Stimulated activated CD8-positive, alpha-beta memory T cell treated with anti-CD3 and anti-CD28 coated beads, Interleukin-15, amount 100 ng/mL, for 48 hours (primary cell): ENCODE data around the gene UBXN11.
A peak's percentile ranks its signal among the peaks of the same experiment; 100 is the strongest.
"Not testable (repeated sequence)": the region's sequence is repeated elsewhere in the genome, so short reads cannot be mapped to it uniquely, and the experiment has no call there.

ENCODE experiments used
- DNase-seq, 2 donors: peaks; one replicate each; pipeline ENCODE4 v3.0.0-alpha.2; 2020; ENCODE audit warnings: low read depth in 2 of 2

Gene UBXN11

DNA sequence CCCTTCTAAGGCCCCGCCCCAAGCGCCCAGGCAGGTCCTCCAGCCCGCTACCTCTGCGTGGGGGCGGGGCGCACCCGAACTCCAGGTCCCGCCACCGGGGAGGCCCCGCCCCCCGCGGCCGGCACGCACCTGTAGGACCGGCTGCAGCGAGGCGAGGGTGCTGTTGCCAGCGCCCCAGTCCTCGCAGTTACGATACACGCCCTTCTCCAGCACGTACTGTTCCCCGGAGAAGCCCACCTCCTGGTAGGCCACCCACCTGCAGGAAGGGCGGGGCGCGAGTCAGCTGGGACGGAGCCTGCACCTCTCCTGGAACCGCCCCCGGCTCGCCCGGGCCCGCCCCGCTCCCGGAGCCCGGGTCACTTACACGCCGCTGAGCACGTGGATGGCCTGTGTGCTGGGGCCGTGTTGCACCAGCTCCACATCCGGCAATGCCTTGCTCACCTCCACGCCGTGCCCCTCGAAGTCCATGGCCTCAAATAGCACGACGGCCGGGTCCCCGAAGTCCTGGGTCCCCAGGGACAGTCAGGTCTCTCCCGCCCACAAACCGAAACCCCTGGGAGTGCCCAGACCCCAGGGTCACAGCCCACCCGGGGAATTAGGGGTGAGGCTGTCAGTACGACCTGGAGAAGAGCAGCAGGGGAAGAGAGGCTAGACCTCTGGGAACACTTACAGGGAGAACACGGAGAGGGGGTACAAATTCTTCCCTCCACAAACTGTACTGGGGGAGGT lies 30.2 kb upstream of the UBXN11 start:
- peak; percentile 77 to 80 for DNase-seq

DNA sequence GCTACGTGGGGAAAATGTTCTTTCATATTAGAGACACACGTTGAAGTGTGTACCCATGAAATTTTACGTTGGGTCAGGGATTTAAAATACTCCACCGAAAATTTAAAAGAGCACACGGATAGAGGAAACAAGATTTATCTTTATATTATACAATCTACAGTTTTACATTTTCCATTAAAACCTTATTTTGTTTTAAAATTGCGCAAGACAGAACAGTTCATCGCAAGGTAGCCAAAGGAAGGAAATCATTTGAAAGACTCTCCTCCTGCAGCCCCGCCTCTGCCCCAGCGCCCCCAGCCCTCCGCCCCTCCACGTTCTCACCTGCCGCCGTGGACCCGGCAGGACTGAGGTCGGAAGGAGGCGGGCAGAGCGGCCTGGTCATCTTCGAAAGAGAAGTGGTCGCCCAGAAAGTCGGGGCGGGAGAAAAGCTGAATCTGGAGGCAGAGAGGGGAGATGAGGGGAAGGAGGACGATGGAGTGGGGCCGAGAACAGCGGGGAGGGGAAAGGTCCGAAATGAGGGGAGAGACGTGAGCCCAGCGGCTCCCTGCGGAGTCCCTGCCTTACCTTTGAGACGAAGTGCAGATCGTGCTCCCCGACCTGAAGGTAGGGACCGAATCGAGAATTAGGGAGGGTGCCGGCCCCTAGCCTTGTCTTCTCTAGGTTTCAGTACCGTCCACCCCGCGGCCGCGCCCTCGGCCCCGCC lies 29.5 kb upstream of the UBXN11 start:
- no peak for DNase-seq

DNA sequence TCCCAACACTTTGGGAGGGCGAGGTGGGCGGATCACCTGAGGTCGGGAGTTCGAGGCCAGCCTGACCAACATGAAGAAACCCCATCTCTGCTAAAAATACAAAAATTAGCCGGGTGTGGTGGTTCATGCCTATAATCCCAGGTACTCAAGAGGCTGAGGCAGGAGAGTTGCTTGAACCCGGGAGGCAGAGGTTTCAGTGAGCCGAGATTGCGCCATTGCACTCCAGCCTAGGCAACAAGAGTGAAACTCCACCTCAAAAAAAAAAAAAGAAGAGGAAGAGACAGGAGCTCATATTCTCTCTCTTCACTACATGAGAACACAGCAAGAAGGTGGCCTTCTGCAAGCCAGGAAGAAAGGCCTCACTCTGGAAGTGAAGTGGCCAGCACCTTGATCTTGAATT lies 26.9 kb upstream of the UBXN11 start:
- not testable (repeated sequence) for DNase-seq

DNA sequence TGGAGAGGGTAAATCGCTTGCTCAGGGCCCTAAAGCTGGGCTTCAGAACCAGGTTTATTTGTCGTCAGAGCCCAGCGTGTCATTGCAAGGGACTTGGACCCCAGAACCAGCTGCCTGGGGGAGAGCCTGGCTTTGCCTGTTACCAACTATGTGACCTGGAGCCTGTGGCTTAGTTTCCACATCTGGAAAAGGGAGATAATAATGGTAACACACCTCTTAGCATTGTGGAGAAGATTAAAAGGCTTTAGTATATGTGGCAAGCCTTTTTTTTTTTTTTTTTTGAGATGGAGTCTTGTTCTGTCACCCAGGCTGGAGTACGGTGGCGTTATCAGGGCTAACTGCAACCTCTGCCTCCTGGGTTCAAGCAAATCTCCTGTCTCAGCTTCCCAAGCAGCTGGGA lies 23.8 kb upstream of the UBXN11 start:
- DNase-seq, result no peak

DNA sequence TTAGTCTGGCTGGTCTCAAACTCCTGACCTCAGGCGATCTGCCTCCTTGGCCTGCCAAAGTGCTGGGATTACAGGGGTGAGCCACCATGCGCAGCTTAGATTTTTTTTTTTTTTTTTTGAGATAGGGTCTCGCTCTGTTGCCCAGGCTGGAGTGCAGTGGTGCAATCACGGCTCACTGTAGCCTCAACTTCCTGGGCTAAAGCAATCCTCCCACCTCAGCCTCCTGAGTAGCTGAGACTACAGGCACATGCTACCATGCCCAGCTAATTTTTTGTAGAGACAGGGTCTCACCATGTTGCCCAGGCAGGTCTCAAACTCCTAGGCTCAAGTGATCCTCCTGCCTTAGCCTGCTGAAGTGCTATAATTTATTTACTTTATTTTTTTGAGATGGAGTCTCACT lies 22.9 kb upstream of the UBXN11 start:
- not testable (repeated sequence) for DNase-seq

DNA sequence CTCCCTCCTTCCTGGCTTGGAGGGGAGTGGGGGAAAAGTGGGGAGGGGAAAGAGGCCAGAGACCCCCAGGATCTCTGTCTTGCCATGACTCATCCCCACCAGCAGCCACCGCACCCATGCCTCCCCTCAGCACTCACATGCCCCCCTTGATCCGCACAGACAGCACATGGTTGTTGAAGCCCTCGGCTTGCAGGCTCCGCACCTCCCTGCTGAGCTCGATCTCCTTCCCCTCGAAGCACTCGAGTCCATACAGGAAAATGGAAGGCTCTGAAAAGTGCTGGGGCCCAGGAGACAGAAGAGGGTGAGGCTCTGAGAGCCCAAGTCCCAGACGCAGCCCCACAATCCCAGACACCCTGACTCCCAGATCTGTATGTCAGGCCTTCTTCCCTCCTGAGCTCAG lies 22.2 kb upstream of the UBXN11 start:
- DNase-seq, result no peak

DNA sequence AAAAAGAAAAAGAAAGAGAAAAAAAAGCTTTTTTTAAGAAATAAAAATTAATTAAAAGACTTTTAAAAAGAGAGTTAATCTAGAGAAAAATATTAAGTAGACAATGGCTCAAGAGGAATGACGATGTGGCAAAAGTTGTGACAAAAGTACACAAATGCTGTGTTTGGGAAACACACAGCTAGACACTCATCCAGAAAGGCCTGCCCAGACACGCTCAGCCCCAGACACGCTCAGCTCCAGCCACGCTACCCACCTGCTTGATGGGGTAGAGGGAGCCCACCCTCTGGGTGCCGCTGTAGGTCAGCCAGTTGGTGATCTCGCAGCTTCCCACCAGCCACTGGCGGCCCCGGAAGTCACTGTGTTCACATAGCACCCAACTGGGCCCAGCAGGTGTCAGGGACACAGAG lies 21.5 kb upstream of the UBXN11 start:
- DNase-seq, result no peak

DNA sequence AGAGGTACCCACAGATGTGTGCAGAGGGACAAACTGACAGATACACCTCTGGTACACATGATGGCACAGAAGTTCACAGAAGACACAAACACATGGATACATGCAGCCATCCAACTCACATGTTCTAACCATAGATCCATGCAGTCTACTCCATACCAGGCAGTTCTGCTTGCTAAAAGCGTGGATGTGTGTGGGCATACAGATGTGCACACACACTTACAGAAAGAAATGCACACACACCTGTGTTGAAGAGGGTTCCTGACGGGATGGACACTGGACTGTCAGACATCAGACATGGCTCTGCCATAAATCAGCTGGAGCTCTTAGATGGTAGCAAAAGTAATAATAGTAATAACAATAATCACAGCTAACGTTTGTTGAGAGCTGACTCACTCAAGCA lies 18.1 kb upstream of the UBXN11 start:
- no peak for DNase-seq

DNA sequence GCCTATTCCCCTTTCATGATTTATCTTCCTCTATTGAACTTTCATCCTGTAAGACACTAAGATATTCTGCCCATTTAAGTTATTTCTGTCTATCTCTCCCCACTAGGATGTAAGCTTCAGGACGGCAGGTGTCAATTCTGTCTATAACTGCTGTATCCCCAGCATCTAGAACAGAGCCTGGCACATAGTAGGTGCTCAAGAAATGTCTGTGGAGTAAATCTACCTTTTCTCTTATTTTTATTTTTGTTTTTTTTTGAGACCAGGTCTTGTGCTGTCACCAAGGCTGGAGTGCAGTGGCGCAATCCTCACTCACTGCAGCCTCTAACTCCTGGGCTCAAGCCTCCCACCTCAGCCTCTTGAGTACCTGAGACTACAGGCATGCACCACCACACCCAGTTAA lies 16.9 kb upstream of the UBXN11 start:
- DNase-seq, result no peak

DNA sequence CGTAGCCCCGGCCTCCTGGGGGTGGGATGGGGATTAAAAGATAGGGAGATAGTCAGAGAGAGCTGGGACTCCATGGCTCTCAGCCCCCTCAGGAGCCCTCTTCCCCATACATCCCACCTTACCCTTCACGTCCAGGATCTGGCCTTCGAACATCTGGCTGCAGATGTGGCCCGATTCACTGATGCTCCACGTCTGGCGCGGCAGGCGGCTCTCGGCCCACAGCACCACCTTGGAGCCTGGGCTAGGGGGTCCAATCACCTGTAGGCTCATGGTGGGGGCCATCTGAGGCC lies 15.6 kb upstream of the UBXN11 start:
- no peak for DNase-seq

DNA sequence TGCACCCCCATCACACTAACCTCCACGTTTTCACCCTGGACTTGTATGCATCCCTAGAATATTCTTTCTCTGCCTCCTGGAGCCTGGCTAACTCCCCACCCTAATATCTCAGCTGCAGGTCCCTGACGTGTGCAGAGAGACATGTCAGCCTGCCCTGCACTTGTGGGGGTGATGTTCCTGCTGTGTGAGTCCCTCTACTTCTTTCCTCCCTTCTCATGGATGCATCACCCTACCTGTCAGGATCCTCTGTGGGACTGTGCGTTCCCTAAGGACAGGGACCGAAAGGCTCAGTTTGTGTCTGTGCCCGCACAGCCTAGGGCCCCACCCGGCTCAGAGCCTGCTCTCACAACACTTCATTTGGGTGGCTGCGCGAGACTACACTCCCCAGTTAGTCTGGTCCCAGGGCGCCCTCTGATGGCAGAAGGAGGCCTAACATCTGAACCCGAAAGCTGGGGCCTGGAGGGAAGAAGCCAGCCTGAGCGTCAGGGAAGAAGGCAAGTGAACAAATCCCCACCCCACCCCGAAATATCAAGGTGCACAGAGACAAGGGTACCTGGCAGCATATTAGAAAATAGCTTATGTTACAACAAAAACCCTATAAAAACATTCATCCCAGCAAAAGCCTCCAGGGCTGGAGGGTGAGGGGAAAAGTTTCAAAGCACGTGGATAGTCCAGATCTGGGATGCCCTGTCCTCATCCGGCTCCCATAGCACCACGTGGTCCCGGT lies 15.0 kb upstream of the UBXN11 start:
- DNase-seq, result peak; percentile 85

DNA sequence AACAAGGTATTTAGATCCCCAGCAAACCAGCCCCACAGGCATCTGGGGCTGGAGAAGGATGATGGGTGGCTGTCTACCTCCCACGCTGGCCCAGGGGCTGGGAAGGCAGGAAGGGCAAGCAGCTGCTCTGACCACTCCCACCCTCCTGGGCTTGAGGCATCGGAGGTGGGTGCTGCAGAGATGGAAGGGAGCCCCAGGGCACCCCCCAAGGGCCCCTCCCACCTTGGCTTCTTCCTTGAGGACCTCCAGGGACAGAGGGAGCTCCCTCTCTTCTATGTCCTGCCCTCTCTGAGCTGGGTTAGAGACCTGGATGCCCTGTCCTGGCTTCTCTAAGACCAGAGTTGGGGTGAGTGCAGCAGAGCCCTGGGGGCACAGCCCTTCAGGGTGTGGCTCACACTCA lies 14.5 kb upstream of the UBXN11 start:
- no peak for DNase-seq

DNA sequence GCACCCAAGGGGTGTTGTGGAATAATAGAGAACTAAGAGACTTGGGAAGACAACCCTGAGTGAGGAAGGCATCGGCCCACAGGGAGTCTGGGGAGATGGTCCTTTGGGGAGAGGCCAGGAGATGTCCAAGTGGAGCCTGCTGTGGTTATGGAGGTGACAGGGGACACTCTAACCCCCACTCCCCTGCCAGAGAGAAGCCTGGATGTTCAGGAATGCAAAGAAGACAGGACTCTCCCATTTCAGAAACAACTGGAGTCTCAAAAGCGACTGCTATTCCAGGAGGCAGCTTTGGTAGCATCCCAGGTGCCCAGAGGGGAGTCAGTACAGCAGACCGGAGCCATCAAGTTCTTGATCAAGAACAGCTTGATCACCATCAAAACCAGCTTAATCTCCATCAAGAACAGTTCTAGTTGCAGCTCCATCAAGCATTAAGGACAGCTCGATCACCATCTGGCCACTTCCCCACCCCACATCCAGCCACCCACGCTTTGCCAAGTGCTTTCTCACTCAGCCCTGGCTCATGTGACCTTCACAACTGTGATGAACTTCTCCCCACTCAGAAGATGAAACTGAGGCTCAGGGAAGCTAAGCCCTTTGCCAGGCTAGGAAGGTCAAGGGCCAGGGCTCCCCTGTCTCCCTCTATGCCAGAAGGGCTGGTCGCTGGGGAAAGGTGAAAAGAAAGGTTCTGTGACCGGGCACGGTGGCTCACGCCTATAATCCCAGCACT lies 12.1 kb upstream of the UBXN11 start:
- peak; percentile 58 to 61 for DNase-seq

DNA sequence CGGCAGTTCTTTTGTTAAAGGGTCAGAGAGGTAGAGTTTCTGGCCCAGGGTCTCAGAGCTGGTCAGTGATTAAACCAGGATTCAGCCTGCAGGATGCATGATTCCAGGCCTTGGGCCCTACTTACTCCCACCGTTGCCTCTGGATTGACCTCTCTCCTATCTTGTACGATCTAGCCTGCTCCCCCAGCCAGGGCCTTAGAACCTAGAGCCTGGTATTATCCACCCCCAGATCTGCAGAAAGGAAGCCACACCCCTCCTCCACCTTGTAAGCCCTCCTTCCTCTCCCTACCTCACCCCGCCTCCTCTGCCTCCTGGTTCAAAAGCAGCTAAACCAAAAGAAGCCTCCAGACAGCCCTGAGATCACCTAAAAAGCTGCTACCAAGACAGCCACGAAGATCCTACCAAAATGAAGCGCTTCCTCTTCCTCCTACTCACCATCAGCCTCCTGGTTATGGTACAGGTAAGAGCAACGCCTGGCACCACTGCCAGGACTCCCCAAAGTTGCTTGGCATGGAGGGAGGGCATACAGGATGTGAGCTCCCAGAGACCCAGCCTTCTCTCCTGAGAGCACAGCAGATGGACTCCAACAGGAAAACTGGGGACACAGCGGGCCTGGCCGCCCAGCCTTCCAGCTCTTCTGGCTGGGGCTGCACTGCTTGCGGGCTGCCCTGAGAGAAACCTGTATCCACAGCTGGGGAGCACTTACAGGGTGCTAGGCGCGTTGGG lies 11.3 kb upstream of the UBXN11 start, which contains the start of gene CD52:
Gene CD52, plus strand, starts transcription at position 347 of the 726 bp plus-strand sequence. Its CDS starts 60 bp downstream, at position 407.
- DNase-seq, result peak; percentile 48 to 71

DNA sequence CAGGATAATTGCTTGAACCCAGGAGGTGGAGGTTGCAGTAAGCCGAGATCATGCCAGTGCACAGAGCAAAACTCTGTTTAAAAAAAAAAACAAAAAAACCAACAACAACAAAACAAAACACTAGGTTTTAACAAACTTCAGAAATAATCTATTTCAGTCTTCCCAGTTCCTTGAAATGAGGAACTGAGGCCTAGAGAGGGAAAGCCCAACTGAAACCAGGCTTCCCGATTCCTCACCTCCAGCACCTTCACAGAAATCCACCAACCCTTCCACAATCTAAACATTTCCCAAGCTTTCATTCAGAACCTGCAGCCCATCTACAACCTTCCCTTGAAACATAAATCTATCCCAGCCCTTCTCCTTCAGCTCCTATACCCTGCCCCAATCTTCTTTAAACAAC lies 10.7 kb upstream of the UBXN11 start:
- no peak for DNase-seq

DNA sequence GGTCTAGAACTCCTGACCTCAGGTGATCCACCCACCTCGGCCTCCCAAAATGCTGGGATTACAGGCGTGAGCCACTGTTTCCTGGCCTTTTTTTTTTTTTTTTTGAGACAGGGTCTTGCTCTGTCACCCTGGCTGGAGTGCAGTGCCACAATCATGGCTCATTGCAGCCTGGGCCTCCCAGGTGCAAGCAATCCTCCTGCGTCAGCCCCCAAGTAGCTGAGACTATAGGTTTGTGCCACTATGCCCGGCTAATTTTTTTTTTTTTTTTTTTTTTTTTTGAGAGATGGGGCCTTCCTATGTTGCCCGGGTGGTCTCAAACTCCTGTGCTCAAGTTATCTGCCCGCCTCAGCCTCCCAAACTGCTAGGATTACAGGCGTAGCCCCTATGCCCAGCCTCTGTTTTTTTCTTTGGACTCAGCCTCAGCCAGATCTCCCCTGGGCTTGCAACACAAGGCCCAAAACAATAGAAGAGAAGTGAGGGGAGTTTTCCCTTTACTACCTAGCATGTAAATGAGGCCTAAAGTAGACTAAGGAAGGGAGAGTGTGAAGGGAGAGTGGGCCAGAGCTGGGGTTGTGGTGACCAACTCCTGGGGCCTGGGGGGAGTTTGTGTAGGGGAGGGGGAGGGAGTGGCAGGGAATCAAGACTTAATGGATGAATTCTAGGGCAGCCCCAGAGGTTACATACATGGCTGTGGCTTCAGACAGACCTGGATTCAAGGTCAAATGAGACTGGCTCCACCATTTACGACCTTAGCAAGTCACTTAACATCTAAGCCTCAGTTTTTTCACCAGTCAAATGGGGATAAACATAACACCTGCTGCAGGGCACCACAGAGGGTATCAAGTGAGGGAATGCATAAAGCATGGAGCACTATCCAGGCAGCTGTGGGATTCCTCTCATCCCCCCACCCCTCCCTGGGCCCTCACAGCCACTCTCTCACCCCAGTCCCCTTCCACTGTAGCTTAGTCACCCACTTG lies 9.7 kb upstream of the UBXN11 start:
- DNase-seq, result no peak

DNA sequence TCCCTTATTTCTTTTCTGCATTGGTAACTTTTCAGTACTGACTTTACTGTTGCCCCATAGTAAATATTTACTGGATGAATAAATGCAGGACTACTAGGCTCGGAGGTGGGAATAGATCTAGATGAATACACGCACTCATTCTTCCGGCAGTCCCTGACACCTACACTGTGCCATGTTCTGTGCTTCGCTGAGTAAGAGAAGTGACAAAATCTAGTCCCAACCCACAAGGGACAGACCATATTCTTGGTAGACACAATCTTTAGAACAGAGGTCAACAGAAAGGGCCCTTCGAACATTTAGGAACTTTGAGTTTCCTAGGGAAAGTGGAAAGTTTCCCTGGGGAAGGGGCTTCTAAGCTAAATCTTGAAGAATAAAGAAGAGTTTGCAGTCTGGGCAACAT lies 8.1 kb upstream of the UBXN11 start:
- DNase-seq, result no peak

DNA sequence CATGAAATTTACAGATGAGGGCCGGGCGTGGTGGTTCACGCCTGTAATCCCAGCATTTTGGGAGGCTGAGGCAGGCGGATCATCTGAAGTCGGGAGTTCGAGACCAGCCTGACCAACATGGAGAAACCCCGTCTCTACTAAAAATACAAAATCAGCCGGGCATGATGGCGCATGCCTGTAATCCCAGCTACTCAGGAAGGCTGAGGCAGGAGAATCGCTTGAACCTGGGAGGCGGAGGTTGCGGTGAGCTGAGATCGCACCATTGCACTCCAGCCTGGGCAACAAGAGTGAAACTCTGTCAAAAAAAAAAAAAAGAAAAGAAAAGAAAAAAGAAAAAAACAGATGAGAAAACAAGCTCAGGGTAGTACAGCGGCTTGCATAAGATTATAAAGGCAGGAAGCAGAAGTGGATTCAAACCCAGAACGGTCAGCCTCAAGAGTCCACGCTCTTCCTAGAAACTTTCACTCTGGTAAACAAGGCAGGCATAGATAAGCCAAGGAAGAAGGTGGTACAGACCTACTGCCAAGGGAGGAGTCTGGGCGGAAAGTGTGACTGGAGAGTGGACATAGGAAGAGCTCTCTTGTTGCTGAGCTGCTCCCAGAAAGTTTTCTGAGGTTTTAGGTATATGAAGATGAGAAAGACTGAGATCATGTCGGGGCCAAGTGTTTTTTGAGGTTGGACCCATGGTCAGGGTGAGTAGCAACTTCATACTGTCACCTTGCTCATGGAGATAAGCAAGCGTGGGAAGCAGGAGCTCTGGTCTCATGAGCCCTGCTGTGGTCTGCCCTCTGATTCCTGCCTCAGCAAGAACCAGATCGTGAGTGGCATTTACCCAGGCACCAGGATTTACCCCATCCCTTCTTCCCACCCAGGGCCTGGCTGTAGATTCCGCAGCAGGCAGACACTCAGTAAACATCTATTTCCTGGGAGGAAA lies 1.8 kb upstream of the UBXN11 start:
- not testable (repeated sequence) for DNase-seq

DNA sequence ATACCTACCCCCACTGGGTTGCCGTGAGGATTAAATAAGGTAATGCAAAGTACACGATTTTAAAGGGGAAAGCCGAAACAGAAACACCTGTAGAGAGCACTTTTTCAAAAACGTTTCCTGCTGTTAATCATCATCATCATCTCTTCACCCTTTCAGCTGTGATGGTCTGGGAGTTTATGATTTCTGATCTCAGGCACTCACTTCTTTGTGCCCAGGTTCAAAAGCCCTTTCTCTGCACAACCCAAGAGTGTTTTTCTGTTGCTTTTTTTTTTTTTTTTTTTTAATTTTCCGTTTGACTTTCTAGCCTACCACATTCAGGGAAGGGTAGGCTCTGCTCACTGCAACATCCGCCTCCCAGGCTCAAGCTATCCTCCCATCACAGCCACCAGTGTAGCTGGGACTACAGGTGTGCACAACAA lies 936 bp upstream of the UBXN11 start:
- DNase-seq, result no peak
